Gastrocnemius medialis (tissue), 4 donors: ENCODE results near the gene TAS1R1. TPM values are rescaled to one million over a fixed set of nuclear protein-coding genes. Genes with fewer than 3 reads are reported as not detected.

Experiments
- ATAC-seq, 2 donors: fragments of 150-250 bp; one replicate each; pipeline ENCODE4 v1.9.1; 2016
- DNase-seq, 2 donors: peaks; one replicate each; pipeline ENCODE4 v3.0.0-alpha.2; 2019
- H3K27ac ChIP-seq, 4 donors: fragments of 200-600 bp; sonication (generic); 1 replicate in 1 of 4; 2 replicates in 3 of 4; pipeline ENCODE4 v1.5.1; 2016 to 2018; ENCODE audit warnings: mild to moderate bottlenecking in 2 of 4, moderate library complexity in 1 of 4
- H3K27me3 ChIP-seq, 3 donors: fragments of 200-600 bp; sonication (generic) in 2 of 3; 1 replicate in 1 of 3; 2 replicates in 2 of 3; pipeline versions ENCODE4 v1.5.1 to v1.6.0; 2016 to 2019; ENCODE audit warnings: mild to moderate bottlenecking in 1 of 3, moderate library complexity in 1 of 3
- H3K36me3 ChIP-seq, 2 donors: fragments of 200-600 bp; sonication (generic) in 1 of 2; one replicate each; pipeline ENCODE4 v1.5.1; 2017 to 2018
- H3K4me1 ChIP-seq, 2 donors: fragments of 200-600 bp; sonication (generic) in 1 of 2; one replicate each; pipeline ENCODE4 v1.5.1; 2016 to 2017; ENCODE audit warnings: mild to moderate bottlenecking in 2 of 2
- H3K4me3 ChIP-seq, 4 donors: fragments of 200-600 bp; sonication (generic) in 3 of 4; 1 replicate in 1 of 4; 2 replicates in 3 of 4; pipeline ENCODE4 v1.5.1; 2016 to 2019; ENCODE audit warnings: mild to moderate bottlenecking in 2 of 4
- H3K9me3 ChIP-seq, 3 donors: fragments of 200-600 bp; sonication (generic) in 2 of 3; 1 replicate in 1 of 3; 2 replicates in 2 of 3; pipeline ENCODE4 v1.5.1; 2016 to 2019
- POLR2A ChIP-seq, 2 donors: fragments of 450-650 bp; IDR thresholded peaks; one replicate each; pipeline ENCODE4 v1.6.1; 2017; ENCODE audit warnings: antibody characterized with exemption in 2 of 2, mild to moderate bottlenecking in 2 of 2, moderate library complexity in 2 of 2
- in situ Hi-C, 4 donors: fragments of 200-750 bp; cut with MboI; loops; one replicate each; pipeline versions ENCODE4 v1.15.0 to v1.8.0; 2017; ENCODE audit warnings: low sequenced_read_pairs in 4 of 4
- intact Hi-C: fragments of 100-400 bp; cut with DNase I; formaldehyde crosslinking; loops from one replicate; pipeline ENCODE4 v1.15.1; 2023; ENCODE audit warnings: low total_unique reads
- total RNA-seq, 4 donors: library from RNA; depleted of rRNA; stranded (reverse); fragments of >200 nt; gene quantifications; one replicate each; pipeline versions ENCODE4 v1.1.0 to v1.2.3, GENCODE V29; 2016
- TF ChIP-seq, protein P1 (sequence below), 5 experiments: fragments of 450-650 bp in 3 of 5; fragments of 200-600 bp in 2 of 5; sonication (generic) in 2 of 5; IDR thresholded peaks in 4 of 5; conservative IDR thresholded peaks in 1 of 5; 1 replicate in 4 of 5; 2 replicates in 1 of 5; pipeline ENCODE4 v1.5.1; 2016 to 2019; ENCODE audit warnings: antibody characterized with exemption in 5 of 5, mild to moderate bottlenecking in 3 of 5, moderate library complexity in 3 of 5

Gene TAS1R1
- total RNA-seq, 4 donors from 2014 or later = not detected

DNA sequence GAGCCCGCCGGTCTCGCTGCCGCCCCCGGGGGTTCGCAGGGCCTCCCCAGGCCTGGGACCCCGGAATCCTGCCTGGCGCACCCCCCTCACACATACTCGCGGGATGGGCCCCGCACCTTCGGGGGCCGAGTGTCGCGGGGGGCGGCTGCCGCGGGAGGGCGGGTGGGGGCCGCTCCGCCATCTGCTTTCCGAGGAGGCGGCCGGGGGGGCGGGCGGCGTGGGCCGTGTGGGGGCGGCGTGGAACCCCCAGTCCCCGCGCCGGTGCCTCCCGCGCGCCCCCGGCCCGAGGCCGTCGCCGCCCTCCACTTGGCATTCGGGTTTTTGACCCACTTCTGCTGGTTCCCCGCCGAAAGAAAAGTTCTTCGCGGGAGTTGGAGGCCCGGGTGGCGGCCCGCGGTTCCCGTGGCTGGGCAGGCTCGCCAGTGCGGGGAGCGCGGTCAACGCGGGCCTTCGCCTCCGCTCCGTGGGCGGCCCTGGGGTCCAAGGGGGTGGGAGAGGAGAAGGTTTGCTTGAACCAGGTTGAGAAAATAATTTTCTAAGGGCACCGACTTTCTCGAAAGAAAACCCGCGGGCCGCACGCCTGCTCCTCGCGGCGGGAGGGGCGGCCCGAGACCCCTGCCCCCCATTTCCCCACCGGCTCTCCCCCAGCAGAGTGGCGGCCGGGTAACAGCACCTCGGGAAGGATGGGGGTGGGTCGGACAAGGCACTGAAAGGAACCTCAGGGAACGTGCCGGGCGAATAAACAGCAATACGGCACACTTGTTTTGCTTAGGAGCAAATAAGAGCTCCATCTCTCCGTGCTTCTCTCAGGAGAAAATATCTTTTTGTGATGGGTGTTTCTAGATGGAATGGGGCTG lies 60.0 kb downstream of the TAS1R1 start:
- H3K4me1 ChIP-seq = peaks cover 18 to 22% of the 10 kb centered on the region in 2 donors
- H3K9me3 ChIP-seq = no peaks in the 10 kb centered on the region
- intact Hi-C loops = no loop called here
- H3K4me3 ChIP-seq = peak overlapping the region; percentile 90 to 100 (median 94)
- in situ Hi-C loops = no loop called here
- DNase-seq = no peak
- TF ChIP-seq, protein P1, sequence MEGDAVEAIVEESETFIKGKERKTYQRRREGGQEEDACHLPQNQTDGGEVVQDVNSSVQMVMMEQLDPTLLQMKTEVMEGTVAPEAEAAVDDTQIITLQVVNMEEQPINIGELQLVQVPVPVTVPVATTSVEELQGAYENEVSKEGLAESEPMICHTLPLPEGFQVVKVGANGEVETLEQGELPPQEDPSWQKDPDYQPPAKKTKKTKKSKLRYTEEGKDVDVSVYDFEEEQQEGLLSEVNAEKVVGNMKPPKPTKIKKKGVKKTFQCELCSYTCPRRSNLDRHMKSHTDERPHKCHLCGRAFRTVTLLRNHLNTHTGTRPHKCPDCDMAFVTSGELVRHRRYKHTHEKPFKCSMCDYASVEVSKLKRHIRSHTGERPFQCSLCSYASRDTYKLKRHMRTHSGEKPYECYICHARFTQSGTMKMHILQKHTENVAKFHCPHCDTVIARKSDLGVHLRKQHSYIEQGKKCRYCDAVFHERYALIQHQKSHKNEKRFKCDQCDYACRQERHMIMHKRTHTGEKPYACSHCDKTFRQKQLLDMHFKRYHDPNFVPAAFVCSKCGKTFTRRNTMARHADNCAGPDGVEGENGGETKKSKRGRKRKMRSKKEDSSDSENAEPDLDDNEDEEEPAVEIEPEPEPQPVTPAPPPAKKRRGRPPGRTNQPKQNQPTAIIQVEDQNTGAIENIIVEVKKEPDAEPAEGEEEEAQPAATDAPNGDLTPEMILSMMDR (IDR thresholded peaks at IDR 0.05 in 4 of 5, conservative IDR thresholded peaks at IDR 0.05 in 1 of 5) = no peak
- TF ChIP-seq POLR2A (IDR thresholded peaks at IDR 0.05) = no peak
- peaks cover 0 to 9% of the 10 kb centered on the region in 2 donors for H3K36me3 ChIP-seq
- no peaks in the 10 kb centered on the region for H3K27me3 ChIP-seq
- no peak for ATAC-seq
- peak overlapping the region; percentile 95 to 99 (median 96) for H3K27ac ChIP-seq

DNA sequence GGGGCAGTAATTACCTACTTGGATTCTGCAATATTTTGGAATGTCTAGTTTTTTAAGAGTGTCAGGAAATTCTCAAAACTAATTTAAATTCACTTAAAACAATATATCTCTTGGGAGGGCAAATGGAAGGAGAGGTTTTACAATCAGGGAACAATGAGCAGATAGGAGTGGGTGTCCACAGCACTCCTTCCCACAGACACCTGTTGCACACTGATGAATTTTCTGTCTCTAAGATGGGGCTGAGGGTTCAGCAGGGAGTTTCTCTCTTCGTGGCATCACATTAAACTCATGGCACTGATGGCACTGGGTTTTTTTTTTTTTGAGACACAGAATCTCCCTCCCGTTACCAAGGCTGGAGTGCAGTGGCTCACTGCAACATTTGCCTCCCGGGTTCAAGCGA lies 63.9 kb downstream of the TAS1R1 start:
- in situ Hi-C loops (no loop called here), intact Hi-C loops (no loop called here)
- Histone ChIP-seq H3K27ac (no peak overlapping the region), H3K4me1 (peaks cover 5 to 7% of the 10 kb centered on the region in 2 donors), H3K27me3 (no peaks in the 10 kb centered on the region), H3K4me3 (no peak overlapping the region), H3K36me3 (peaks cover 0 to 33% of the 10 kb centered on the region in 2 donors), H3K9me3 (no peaks in the 10 kb centered on the region)
- DNase-seq (no peak), ATAC-seq (no peak)
- TF ChIP-seq, protein P1 (IDR thresholded peaks at IDR 0.05 in 4 of 5, conservative IDR thresholded peaks at IDR 0.05 in 1 of 5) = no peak
- no peak for TF ChIP-seq POLR2A (IDR thresholded peaks at IDR 0.05)

DNA sequence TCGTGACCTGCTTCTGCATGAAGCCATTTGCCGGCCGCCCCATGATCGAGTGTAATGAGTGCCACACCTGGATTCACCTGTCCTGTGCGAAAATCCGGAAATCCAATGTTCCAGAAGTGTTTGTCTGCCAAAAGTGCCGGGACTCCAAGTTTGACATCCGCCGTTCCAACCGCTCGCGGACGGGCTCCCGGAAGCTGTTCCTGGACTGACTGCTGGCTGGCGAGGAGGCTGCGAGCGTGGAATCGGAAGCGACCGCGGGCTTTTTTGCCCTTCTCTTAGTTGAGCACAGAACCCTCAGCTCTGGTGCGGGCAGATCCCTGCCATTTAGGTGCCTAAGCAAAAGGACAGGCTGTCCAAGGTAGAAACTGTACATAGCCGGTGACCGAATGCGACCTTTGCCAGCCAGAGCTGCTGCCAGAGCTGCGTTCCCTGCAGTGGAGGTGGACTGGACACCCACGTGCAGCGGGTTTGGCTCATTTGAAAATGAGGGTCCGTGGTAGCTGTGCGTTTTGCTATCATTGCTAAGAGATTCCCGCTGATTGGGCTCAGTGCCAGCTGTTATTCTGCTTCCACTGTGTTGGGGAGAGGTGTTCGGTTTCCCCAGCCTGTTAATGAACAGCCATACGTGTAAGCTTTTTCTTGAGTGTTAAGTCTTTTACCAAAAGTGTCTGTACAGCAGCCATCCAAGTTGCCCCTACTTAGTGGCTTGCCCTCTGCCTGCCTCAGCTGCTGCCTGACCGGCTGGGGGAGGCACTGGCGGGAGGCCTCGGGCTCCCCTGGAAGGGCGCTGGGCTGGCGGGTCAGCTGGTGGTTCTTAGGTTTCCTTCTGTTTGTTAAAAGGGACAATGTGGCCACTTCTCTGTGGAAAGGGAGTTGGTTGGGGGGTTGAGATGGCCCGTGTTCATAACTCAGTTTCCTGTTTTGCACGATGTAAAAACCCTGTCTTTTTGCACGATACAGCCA lies 66.6 kb downstream of the TAS1R1 start:
- Histone ChIP-seq H3K4me3 (no peak overlapping the region), H3K9me3 (no peaks in the 10 kb centered on the region), H3K4me1 (peaks cover 9 to 13% of the 10 kb centered on the region in 2 donors), H3K36me3 (peaks cover 0 to 33% of the 10 kb centered on the region in 2 donors), H3K27me3 (no peaks in the 10 kb centered on the region), H3K27ac (peak overlapping the region in 2 of 4 donors; percentile 6 to 49)
- DNase-seq (no peak), ATAC-seq (peak in 1 of 2 donors; percentile 10)
- TF ChIP-seq, protein P1 (IDR thresholded peaks at IDR 0.05 in 4 of 5, conservative IDR thresholded peaks at IDR 0.05 in 1 of 5) = no peak
- no peak for TF ChIP-seq POLR2A (IDR thresholded peaks at IDR 0.05)
- in situ Hi-C loops = no loop called here
- intact Hi-C loops = no loop called here

DNA sequence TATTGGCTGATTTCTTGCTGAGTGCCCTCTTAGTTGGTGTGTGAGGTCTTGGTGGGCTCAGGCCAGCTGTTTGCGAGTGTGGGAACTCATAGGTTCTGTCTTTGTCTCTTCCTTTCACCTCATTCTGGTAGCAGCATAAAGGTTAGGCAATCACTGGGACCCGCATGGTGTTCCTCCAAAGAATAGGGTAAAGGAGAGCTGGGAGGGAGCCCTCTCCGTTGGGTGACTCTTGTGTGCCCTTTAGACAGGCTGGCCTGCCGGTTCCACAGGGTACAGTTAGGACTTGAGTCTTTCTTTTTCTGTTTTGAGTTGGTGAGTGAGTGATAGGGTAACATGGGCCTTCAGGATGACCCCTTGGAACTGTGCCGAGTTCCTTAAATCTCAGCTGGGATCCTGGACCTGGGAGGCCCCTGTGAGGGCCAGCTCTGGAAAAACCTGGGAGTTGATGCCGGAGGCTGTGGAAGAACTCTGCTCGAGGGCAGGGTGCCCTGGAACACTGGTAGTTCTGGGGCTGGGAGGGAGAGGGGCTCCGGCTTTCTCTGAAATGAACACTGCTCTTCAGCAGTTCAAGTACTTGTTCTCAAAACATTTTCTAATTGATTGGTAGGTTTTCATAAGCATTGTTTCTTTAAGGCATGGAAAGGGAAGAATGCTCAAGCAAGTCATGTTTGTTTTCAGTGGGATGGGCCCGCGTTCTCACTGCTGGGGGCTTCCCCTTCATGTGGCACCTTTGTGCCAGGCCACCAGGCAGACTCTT lies 67.5 kb downstream of the TAS1R1 start:
- ATAC-seq (no peak), DNase-seq (no peak)
- Histone ChIP-seq H3K27me3 (no peaks in the 10 kb centered on the region), H3K4me3 (no peak overlapping the region), H3K27ac (peak overlapping the region in 2 of 4 donors; percentile 6 to 49), H3K36me3 (peaks cover 0 to 33% of the 10 kb centered on the region in 2 donors), H3K9me3 (no peaks in the 10 kb centered on the region), H3K4me1 (peaks cover 13% of the 10 kb centered on the region in 2 donors)
- no peak for TF ChIP-seq POLR2A (IDR thresholded peaks at IDR 0.05)
- TF ChIP-seq, protein P1 (IDR thresholded peaks at IDR 0.05 in 4 of 5, conservative IDR thresholded peaks at IDR 0.05 in 1 of 5) = no peak
- intact Hi-C loops (no loop called here), in situ Hi-C loops (no loop called here)
